ENCODE measurements around the gene DNAJC6. TPM values are rescaled to one million over a fixed set of nuclear protein-coding genes. Genes with fewer than 3 reads are reported as not detected.

Gene DNAJC6
- total RNA-seq, 1 donor from 2014 or later: 21.9 TPM

DNA sequence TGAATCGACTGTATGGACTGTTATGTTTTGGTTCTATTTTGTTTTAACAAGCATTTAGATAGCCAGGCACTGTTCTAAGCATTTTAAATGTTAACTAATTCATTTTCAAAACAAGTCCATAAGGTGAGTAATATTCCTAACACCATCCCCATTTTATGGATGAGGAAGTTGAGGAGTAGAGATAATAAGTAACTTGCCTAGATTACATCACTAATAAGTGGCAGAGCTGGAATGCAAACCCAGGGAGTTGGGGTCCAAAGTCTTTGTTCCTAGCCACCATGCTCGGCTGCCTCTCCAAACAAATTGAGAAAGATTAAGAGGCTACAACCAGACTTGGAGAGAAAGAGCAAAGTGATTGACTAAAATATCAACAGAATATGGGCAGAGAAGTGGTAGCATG is 98.5 kb downstream of the DNAJC6 start:
- H3K79me2 ChIP-seq (ENCODE audit: low read depth): no peaks in the 10 kb centered on the region
- no peaks in the 10 kb centered on the region for H3K36me3 ChIP-seq
- Mint-ChIP-seq H3K27ac (no peak overlapping the region), H3K4me3 (no peak overlapping the region), H3K36me3 (no peaks in the 10 kb centered on the region), H3K27me3 (ENCODE audit: insufficient read depth, low read depth) (peaks cover 7% of the 10 kb centered on the region), H3K9me3 (no peaks in the 10 kb centered on the region), H3K4me1 (no peaks in the 10 kb centered on the region)
- H3F3A ChIP-seq (ENCODE audit: low read depth): no peaks in the 10 kb centered on the region
- no peak overlapping the region for H2AFZ ChIP-seq (replicated peaks)
- TF ChIP-seq EZH2phosphoT487 (IDR thresholded peaks at IDR 0.05): no peak
- TF ChIP-seq, protein P1, sequence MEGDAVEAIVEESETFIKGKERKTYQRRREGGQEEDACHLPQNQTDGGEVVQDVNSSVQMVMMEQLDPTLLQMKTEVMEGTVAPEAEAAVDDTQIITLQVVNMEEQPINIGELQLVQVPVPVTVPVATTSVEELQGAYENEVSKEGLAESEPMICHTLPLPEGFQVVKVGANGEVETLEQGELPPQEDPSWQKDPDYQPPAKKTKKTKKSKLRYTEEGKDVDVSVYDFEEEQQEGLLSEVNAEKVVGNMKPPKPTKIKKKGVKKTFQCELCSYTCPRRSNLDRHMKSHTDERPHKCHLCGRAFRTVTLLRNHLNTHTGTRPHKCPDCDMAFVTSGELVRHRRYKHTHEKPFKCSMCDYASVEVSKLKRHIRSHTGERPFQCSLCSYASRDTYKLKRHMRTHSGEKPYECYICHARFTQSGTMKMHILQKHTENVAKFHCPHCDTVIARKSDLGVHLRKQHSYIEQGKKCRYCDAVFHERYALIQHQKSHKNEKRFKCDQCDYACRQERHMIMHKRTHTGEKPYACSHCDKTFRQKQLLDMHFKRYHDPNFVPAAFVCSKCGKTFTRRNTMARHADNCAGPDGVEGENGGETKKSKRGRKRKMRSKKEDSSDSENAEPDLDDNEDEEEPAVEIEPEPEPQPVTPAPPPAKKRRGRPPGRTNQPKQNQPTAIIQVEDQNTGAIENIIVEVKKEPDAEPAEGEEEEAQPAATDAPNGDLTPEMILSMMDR (IDR thresholded peaks at IDR 0.05): no peak
- H3K27ac ChIP-seq: no peak overlapping the region
- no peaks in the 10 kb centered on the region for H4K20me1 ChIP-seq (ENCODE audit: low read depth)
- DNase-seq (ENCODE audit: low spot score): no peak
- H3K4me1 ChIP-seq: no peaks in the 10 kb centered on the region
- no peak overlapping the region for H3K4me3 ChIP-seq
- H3K9me3 ChIP-seq (ENCODE audit: low read depth): no peaks in the 10 kb centered on the region
- no peak overlapping the region for H3K4me2 ChIP-seq
- no peaks in the 10 kb centered on the region for H3K27me3 ChIP-seq
- H3K9ac ChIP-seq: no peak overlapping the region

DNA sequence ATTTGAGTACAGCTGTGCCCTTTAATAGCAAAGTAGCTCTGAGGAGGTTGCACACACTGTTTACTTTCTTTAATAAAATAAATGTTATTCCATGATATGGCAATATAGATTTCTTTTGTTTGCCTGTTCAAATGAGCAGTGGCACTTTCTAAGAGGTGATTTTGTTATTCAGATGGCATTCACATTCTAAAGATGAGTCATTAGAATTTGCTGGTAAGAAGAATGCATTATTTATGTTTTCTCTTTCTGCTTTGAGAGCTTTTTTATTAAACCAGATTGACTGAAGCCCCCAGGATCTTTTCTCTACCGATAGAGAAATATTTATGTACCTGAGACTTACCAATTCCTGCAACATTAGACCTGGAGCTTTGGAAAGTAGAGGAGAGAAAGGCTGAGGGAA is 100.0 kb downstream of the DNAJC6 start:
- peaks cover 7% of the 10 kb centered on the region for H3K27me3 Mint-ChIP-seq (ENCODE audit: insufficient read depth, low read depth)
- no peak overlapping the region for H3K27ac ChIP-seq
- H3K27ac Mint-ChIP-seq: no peak overlapping the region
- no peaks in the 10 kb centered on the region for H3K27me3 ChIP-seq
- H3K4me3 Mint-ChIP-seq: no peak overlapping the region
- H3K36me3 Mint-ChIP-seq: no peaks in the 10 kb centered on the region
- no peak for TF ChIP-seq EZH2phosphoT487 (IDR thresholded peaks at IDR 0.05)
- TF ChIP-seq, protein P1 (IDR thresholded peaks at IDR 0.05): no peak
- TF ChIP-seq EZH2 (IDR thresholded peaks at IDR 0.05): no peak
- no peak overlapping the region for H3K4me2 ChIP-seq
- H4K20me1 ChIP-seq (ENCODE audit: low read depth): no peaks in the 10 kb centered on the region
- H3K36me3 ChIP-seq: no peaks in the 10 kb centered on the region
- no peak for DNase-seq (ENCODE audit: low spot score)
- no peaks in the 10 kb centered on the region for H3K79me2 ChIP-seq (ENCODE audit: low read depth)
- H3K4me1 Mint-ChIP-seq: no peaks in the 10 kb centered on the region
- H3K9ac ChIP-seq: no peak overlapping the region
- no peak overlapping the region for H3K4me3 ChIP-seq
- no peaks in the 10 kb centered on the region for H3K4me1 ChIP-seq
- H3F3A ChIP-seq (ENCODE audit: low read depth): no peaks in the 10 kb centered on the region
- no peaks in the 10 kb centered on the region for H3K9me3 ChIP-seq (ENCODE audit: low read depth)
- H3K9me3 Mint-ChIP-seq: no peaks in the 10 kb centered on the region
- H2AFZ ChIP-seq (replicated peaks): no peak overlapping the region

DNA sequence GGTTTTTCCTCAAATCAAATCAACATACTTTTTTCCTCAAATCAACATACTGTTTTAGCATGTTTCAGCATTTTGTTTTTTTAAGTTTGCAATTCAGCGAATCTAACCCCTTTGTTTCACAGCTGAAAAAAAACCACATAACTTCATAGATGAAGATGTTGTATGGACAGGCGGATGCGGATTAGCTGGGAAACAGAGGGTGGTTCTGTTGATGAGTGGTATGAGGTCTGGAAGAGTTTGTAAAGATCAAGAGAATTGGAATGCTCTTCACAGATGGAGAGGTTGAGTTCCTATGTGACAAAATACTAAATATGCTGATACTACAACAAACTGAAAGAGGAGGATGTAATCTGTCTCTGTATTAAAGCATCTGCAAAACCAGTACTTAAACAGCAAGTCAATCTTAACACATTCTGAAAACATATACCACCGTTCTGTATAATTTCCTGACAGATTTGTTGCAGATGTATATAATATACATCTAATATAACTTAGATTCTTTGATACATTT is 100.5 kb downstream of the DNAJC6 start:
- peaks cover 7% of the 10 kb centered on the region for H3K27me3 Mint-ChIP-seq (ENCODE audit: insufficient read depth, low read depth)
- TF ChIP-seq, protein P1 (IDR thresholded peaks at IDR 0.05): no peak
- TF ChIP-seq EZH2 (IDR thresholded peaks at IDR 0.05): no peak
- no peak for TF ChIP-seq EZH2phosphoT487 (IDR thresholded peaks at IDR 0.05)
- H3K27ac Mint-ChIP-seq: no peak overlapping the region
- Histone ChIP-seq H3K4me1 (no peaks in the 10 kb centered on the region), H3K9ac (no peak overlapping the region), H3K9me3 (ENCODE audit: low read depth) (no peaks in the 10 kb centered on the region), H3K27me3 (no peaks in the 10 kb centered on the region), H3F3A (ENCODE audit: low read depth) (no peaks in the 10 kb centered on the region), H3K27ac (no peak overlapping the region), H2AFZ (replicated peaks) (no peak overlapping the region), H3K4me3 (no peak overlapping the region), H3K79me2 (ENCODE audit: low read depth) (no peaks in the 10 kb centered on the region), H4K20me1 (ENCODE audit: low read depth) (no peaks in the 10 kb centered on the region), H3K4me2 (no peak overlapping the region), H3K36me3 (no peaks in the 10 kb centered on the region)
- H3K4me1 Mint-ChIP-seq: no peaks in the 10 kb centered on the region
- no peak overlapping the region for H3K4me3 Mint-ChIP-seq
- no peaks in the 10 kb centered on the region for H3K9me3 Mint-ChIP-seq
- no peaks in the 10 kb centered on the region for H3K36me3 Mint-ChIP-seq
- DNase-seq (ENCODE audit: low spot score): no peak

Data from neural progenitor cell (in vitro differentiated cells).